Nephron progenitor cell (in vitro differentiated cells): ENCODE data around the gene BRD8.
"Not testable (repeated sequence)": the region's sequence is repeated elsewhere in the genome, so short reads cannot be mapped to it uniquely, and the experiment has no call there.

Experiments used
- DNase-seq: peaks from one replicate; pipeline ENCODE4 v3.0.0; 2021
- H3K27ac Mint-ChIP-seq: 2 replicates; pipeline ENCODE4 v1.8.0; 2021; ENCODE audit warnings: mild to moderate bottlenecking, moderate library complexity, mixed read lengths
- H3K27me3 Mint-ChIP-seq: 2 replicates; pipeline ENCODE4 v1.8.0; 2021; ENCODE audit warnings: mild to moderate bottlenecking, low read depth, mixed read lengths; ENCODE audit not compliant: poor library complexity
- H3K36me3 Mint-ChIP-seq: 2 replicates; pipeline ENCODE4 v1.8.0; 2021; ENCODE audit warnings: low read depth, mixed read lengths
- H3K4me1 Mint-ChIP-seq: 2 replicates; pipeline ENCODE4 v1.8.0; 2021; ENCODE audit warnings: mixed read lengths
- H3K4me3 Mint-ChIP-seq: 2 replicates; pipeline ENCODE4 v1.8.0; 2021; ENCODE audit warnings: mild to moderate bottlenecking, moderate library complexity, mixed read lengths
- H3K9me3 Mint-ChIP-seq: 2 replicates; pipeline ENCODE4 v1.8.0; 2021; ENCODE audit warnings: mild to moderate bottlenecking, moderate library complexity, mixed read lengths
- TF ChIP-seq, protein P1 (sequence below): fragments of 200-600 bp; sonication (generic); IDR thresholded peaks from 2 replicates; pipeline ENCODE4 v1.5.0; 2021; ENCODE audit warnings: antibody characterized with exemption

The BRD8 gene

DNA sequence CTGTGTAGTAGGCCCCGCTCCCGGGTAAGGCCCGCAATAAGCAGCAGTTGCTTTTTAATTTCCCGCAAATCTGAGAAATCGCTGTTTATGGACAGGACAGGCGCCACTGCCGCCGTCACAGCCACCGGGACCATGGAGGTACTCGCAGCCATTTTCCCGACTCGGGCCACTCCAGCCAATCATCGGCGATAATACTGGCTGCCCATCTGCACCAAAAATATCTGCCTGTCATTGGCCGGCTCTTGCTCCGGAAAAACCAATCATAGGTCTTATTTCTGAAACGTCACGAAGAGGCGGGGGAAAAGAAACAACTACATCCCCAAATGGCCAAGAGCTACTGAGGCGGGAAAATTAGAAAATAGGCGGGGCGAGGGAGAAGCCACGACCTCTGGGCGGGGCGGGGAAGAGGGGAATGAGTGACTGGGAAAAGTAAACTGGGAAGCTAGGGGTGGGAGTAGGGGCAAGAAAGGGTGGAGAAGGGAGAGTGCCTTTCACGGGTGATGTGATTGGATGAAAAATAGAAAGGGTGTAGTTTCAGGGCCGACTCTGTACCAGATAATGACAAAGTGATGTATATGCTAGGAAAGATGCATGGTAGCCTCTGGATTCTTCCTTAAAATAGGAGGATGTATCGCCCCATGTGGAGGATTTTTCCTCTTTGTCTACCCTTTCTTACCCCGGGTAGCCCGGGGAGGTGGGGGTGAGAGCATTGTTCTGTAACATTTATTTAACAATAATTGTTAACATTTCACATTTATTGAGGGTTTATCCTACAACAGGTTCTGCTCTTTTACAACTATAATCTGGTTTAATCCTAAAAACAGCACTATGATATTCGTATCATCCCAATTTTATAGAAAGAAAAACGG lies 35.0 kb upstream of the BRD8 start, which contains the start of gene CDC23:
Gene CDC23 (minus strand): TSS at position 163 of the 869 bp plus-strand sequence. CDS start 11 bp downstream, at position 152.
- peaks cover 22% of the 10 kb centered on the region for H3K27me3 Mint-ChIP-seq

GRCh38 chr5:138212828-138213160 lies 34.4 kb upstream of the BRD8 start:
- H3K27me3 Mint-ChIP-seq: peaks cover 17% of the 10 kb centered on the region
- no peaks in the 10 kb centered on the region for H3K9me3 Mint-ChIP-seq
- TF ChIP-seq, protein P1, sequence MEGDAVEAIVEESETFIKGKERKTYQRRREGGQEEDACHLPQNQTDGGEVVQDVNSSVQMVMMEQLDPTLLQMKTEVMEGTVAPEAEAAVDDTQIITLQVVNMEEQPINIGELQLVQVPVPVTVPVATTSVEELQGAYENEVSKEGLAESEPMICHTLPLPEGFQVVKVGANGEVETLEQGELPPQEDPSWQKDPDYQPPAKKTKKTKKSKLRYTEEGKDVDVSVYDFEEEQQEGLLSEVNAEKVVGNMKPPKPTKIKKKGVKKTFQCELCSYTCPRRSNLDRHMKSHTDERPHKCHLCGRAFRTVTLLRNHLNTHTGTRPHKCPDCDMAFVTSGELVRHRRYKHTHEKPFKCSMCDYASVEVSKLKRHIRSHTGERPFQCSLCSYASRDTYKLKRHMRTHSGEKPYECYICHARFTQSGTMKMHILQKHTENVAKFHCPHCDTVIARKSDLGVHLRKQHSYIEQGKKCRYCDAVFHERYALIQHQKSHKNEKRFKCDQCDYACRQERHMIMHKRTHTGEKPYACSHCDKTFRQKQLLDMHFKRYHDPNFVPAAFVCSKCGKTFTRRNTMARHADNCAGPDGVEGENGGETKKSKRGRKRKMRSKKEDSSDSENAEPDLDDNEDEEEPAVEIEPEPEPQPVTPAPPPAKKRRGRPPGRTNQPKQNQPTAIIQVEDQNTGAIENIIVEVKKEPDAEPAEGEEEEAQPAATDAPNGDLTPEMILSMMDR: no peak
- peak overlapping the region; percentile 100 for H3K4me3 Mint-ChIP-seq
- H3K36me3 Mint-ChIP-seq: peaks cover 13% of the 10 kb centered on the region
- peaks cover 27% of the 10 kb centered on the region for H3K4me1 Mint-ChIP-seq
- no peak for DNase-seq
- peak overlapping the region; percentile 99 for H3K27ac Mint-ChIP-seq

More for the DNA sequence above, 35.0 kb upstream of the BRD8 start, which contains the start of gene CDC23:
- no peaks in the 10 kb centered on the region for H3K9me3 Mint-ChIP-seq
- TF ChIP-seq, protein P1: no peak
- peak within 1 kb of the TSS; percentile 100 for H3K4me3 Mint-ChIP-seq
- peaks cover 27% of the 10 kb centered on the region for H3K4me1 Mint-ChIP-seq
- H3K27ac Mint-ChIP-seq: peak within 1 kb of the TSS; percentile 99
- DNase-seq: peak; percentile 91
- peaks cover 8% of the 10 kb centered on the region for H3K36me3 Mint-ChIP-seq

- TF ChIP-seq, protein P1: no peak
- DNase-seq: no peak
- Mint-ChIP-seq H3K9me3 (no peaks in the 10 kb centered on the region), H3K36me3 (peaks cover 13% of the 10 kb centered on the region), H3K4me3 (peak overlapping the region; percentile 73), H3K4me1 (peaks cover 27% of the 10 kb centered on the region), H3K27me3 (peaks cover 6% of the 10 kb centered on the region), H3K27ac (peak overlapping the region; percentile 38)
Measured at GRCh38 chr5:138210985-138211384, 32.6 kb upstream of the BRD8 start.

GRCh38 chr5:138193859-138194258 lies 15.4 kb upstream of the BRD8 start:
- not testable (repeated sequence) for H3K4me1 Mint-ChIP-seq
- peaks cover 64% of the 10 kb centered on the region for H3K36me3 Mint-ChIP-seq

GRCh38 chr5:138192826-138193225 lies 14.4 kb upstream of the BRD8 start:
- Mint-ChIP-seq H3K36me3 (peaks cover 61% of the 10 kb centered on the region), H3K4me3 (no peak overlapping the region), H3K27ac (no peak overlapping the region), H3K27me3 (no peaks in the 10 kb centered on the region), H3K4me1 (peaks cover 7% of the 10 kb centered on the region), H3K9me3 (no peaks in the 10 kb centered on the region)
- no peak for DNase-seq
- TF ChIP-seq, protein P1: no peak

More at GRCh38 chr5:138193859-138194258, 15.4 kb upstream of the BRD8 start:
- not testable (repeated sequence) for H3K27ac Mint-ChIP-seq, H3K27me3 Mint-ChIP-seq, DNase-seq, H3K9me3 Mint-ChIP-seq, H3K4me3 Mint-ChIP-seq

DNA sequence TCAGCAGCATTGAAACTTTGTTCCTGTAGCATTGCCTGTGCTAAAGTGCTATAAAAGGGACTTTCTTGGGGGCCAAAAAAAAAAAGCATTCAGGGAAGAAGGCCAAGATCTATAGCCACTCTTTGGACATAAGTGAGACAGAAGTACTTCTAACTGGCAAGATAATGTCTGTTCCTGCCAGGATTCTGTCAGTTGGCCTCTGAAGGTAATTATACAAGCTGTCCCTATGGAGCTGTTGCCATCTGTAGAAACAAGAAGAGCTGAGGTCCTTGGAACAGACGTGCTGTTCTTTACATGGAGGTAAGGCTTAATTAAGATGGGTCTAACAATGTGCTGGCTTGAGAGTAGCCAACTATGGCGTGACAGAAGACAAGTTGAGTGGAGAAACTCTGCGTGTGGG lies 10.2 kb upstream of the BRD8 start:
- H3K27ac Mint-ChIP-seq: peak overlapping the region; percentile 53
- peaks cover 77% of the 10 kb centered on the region for H3K36me3 Mint-ChIP-seq
- peaks cover 7% of the 10 kb centered on the region for H3K4me1 Mint-ChIP-seq
- no peaks in the 10 kb centered on the region for H3K27me3 Mint-ChIP-seq
- no peaks in the 10 kb centered on the region for H3K9me3 Mint-ChIP-seq
- H3K4me3 Mint-ChIP-seq: no peak overlapping the region
- TF ChIP-seq, protein P1: no peak
- no peak for DNase-seq
